H1 (cell line): ENCODE results near the gene GNAQ. TPM values are rescaled to one million over a fixed set of nuclear protein-coding genes. Genes with fewer than 3 reads are reported as not detected.

Experiments used
- CTCF ChIA-PET: fragments of 300-600 bp; sonication (Branson Sonifier 250); formaldehyde crosslinking; loops from one replicate; lab custom pipeline; 2021; ENCODE audit not compliant: partially characterized antibody; lab: Charles Lee
- POLR2A ChIA-PET: fragments of 300-600 bp; sonication (Branson Sonifier 250); formaldehyde crosslinking; loops from one replicate; lab custom pipeline; 2021; ENCODE audit warnings: inconsistent platforms; ENCODE audit not compliant: partially characterized antibody; lab: Charles Lee
- DNase-seq, 2 experiments: peaks; one replicate each; pipeline versions ENCODE4 v3.0.0 to v3.0.0-alpha.2; 2010 to 2022; ENCODE audit warnings: low spot score in 2 of 2, low read depth in 1 of 2, mixed read lengths in 1 of 2
- FAIRE-seq: peaks from 2 replicates; lab custom pipeline; 2011; peaks lifted over from hg19 to GRCh38; lab: Jason Lieb, UNC
- H2AFZ ChIP-seq: 2 replicates; pipeline ENCODE4 v1.8.1; 2012; ENCODE audit warnings: low read length, inconsistent platforms
- H2AK5ac ChIP-seq: 2 replicates; pipeline ENCODE4 v1.6.1; 2013; ENCODE audit warnings: low read depth, low read length
- H2BK120ac ChIP-seq: replicated peaks from 2 replicates; pipeline ENCODE3; 2013; ENCODE audit warnings: low read depth, low read length, inconsistent platforms
- H2BK12ac ChIP-seq: 2 replicates; pipeline ENCODE4 v1.6.1; 2013; ENCODE audit warnings: low read depth, low read length
- H2BK15ac ChIP-seq: 2 replicates; pipeline ENCODE4 v1.6.1; 2013; ENCODE audit warnings: low read length
- H2BK20ac ChIP-seq: 2 replicates; pipeline ENCODE4 v1.6.1; 2013; ENCODE audit warnings: low read length
- H2BK5ac ChIP-seq: 2 replicates; pipeline ENCODE4 v1.6.1; 2013; ENCODE audit warnings: low read depth, low read length
- H3K14ac ChIP-seq: 2 replicates; pipeline ENCODE4 v1.6.1; 2013; ENCODE audit warnings: inconsistent platforms; ENCODE audit not compliant: insufficient read length
- H3K18ac ChIP-seq: 2 replicates; pipeline ENCODE4 v1.6.1; 2013; ENCODE audit warnings: low read length; ENCODE audit errors: extremely low read depth
- H3K23ac ChIP-seq: 2 replicates; pipeline ENCODE4 v1.6.1; 2013; ENCODE audit warnings: inconsistent platforms; ENCODE audit not compliant: insufficient read length
- H3K23me2 ChIP-seq: 2 replicates; pipeline ENCODE4 v1.6.1; 2013; ENCODE audit warnings: low read depth, low read length
- H3K27ac ChIP-seq: 2 replicates; pipeline ENCODE4 v1.6.1; 2011; ENCODE audit warnings: low read depth, low read length, inconsistent platforms
- H3K27me3 ChIP-seq, 4 experiments: replicated peaks in 1 of 4; 1 replicate in 1 of 4; 2 replicates in 3 of 4; pipeline versions ENCODE4 v1.6.1 to v1.8.1; 2011 to 2013; ENCODE audit warnings: low read length in 3 of 4, mild to moderate bottlenecking in 3 of 4, inconsistent platforms in 2 of 4, mixed read lengths in 2 of 4, moderate library complexity in 1 of 4; ENCODE audit not compliant: control insufficient read depth in 3 of 4, insufficient read depth in 3 of 4; ENCODE audit errors: extremely low read depth in 1 of 4
- H3K36me3 ChIP-seq, 4 experiments: 2 replicates each; pipeline versions ENCODE4 v1.6.1 to v1.8.1; 2011 to 2013; ENCODE audit warnings: mild to moderate bottlenecking in 4 of 4, low read length in 3 of 4, moderate library complexity in 2 of 4, control low read depth in 1 of 4, inconsistent platforms in 1 of 4; ENCODE audit not compliant: insufficient read depth in 4 of 4, control insufficient read depth in 2 of 4
- H3K4ac ChIP-seq: replicated peaks from 2 replicates; pipeline ENCODE3; 2013; ENCODE audit warnings: low read length, low read depth, mixed read lengths, inconsistent platforms; ENCODE audit not compliant: insufficient read length
- H3K4me1 ChIP-seq, 4 experiments: replicated peaks in 1 of 4; 1 replicate in 1 of 4; 2 replicates in 3 of 4; pipeline versions ENCODE4 v1.6.1 to v1.8.1; 2011 to 2013; ENCODE audit warnings: low read length in 3 of 4, inconsistent platforms in 2 of 4, mixed read lengths in 1 of 4; ENCODE audit not compliant: insufficient read depth in 4 of 4, control insufficient read depth in 3 of 4
- H3K4me2 ChIP-seq, 2 experiments: 2 replicates each; pipeline versions ENCODE4 v1.6.1 to v1.8.1; 2011 to 2013; ENCODE audit warnings: low read depth in 2 of 2, low read length in 2 of 2, control low read depth in 1 of 2, inconsistent platforms in 1 of 2, mild to moderate bottlenecking in 1 of 2; ENCODE audit not compliant: insufficient read depth in 1 of 2
- H3K4me3 ChIP-seq, 4 experiments: fragments of 200-600, 300-600 bp in 1 of 4; sonication (generic), shearing (Covaris generic), sonication (Bioruptor Twin) in 1 of 4; 2 replicates each; pipeline versions ENCODE4 v1.5.1 to v1.8.1; 2011 to 2016; ENCODE audit warnings: low read length in 4 of 4, low read depth in 3 of 4, control low read depth in 2 of 4, inconsistent platforms in 2 of 4, mild to moderate bottlenecking in 2 of 4, mixed read lengths in 1 of 4, moderate library complexity in 1 of 4; ENCODE audit not compliant: insufficient read depth in 2 of 4; ENCODE audit errors: extremely low read depth in 1 of 4
- H3K56ac ChIP-seq: replicated peaks from 2 replicates; pipeline ENCODE3; 2013; ENCODE audit warnings: low read depth, mild to moderate bottlenecking, mixed read lengths, low read length, inconsistent platforms; ENCODE audit not compliant: insufficient read length
- H3K79me1 ChIP-seq: 2 replicates; pipeline ENCODE4 v1.6.1; 2013; ENCODE audit warnings: low read depth, low read length, control low read depth
- H3K79me2 ChIP-seq, 2 experiments: 2 replicates each; pipeline versions ENCODE4 v1.6.1 to v1.8.1; 2012 to 2013; ENCODE audit warnings: low read length in 2 of 2, mild to moderate bottlenecking in 2 of 2, inconsistent platforms in 1 of 2; ENCODE audit not compliant: insufficient read depth in 2 of 2, control insufficient read depth in 1 of 2
- H3K9ac ChIP-seq, 4 experiments: replicated peaks in 1 of 4; 1 replicate in 1 of 4; 2 replicates in 3 of 4; pipeline versions ENCODE4 v1.6.1 to v1.8.1; 2011 to 2013; ENCODE audit warnings: low read depth in 3 of 4, low read length in 3 of 4, control low read depth in 2 of 4, mild to moderate bottlenecking in 2 of 4, moderate library complexity in 2 of 4, inconsistent platforms in 1 of 4; ENCODE audit errors: extremely low read depth in 1 of 4
- H3K9me3 ChIP-seq, 2 experiments: 2 replicates each; pipeline versions ENCODE4 v1.6.1 to v1.8.1; 2012 to 2013; ENCODE audit warnings: mild to moderate bottlenecking in 2 of 2, moderate library complexity in 2 of 2, control low read depth in 1 of 2, inconsistent platforms in 1 of 2, low read depth in 1 of 2, low read length in 1 of 2, mixed read lengths in 1 of 2; ENCODE audit not compliant: insufficient read depth in 2 of 2
- H4K20me1 ChIP-seq, 2 experiments: replicated peaks in 1 of 2; 2 replicates each; pipeline versions ENCODE3 to v1.8.1; 2011 to 2013; ENCODE audit warnings: inconsistent platforms in 2 of 2, low read length in 2 of 2, mild to moderate bottlenecking in 1 of 2; ENCODE audit not compliant: insufficient read depth in 2 of 2, control insufficient read depth in 1 of 2
- H4K5ac ChIP-seq: 2 replicates; pipeline ENCODE4 v1.6.1; 2013; ENCODE audit warnings: low read length, low read depth, mixed read lengths, inconsistent platforms; ENCODE audit not compliant: insufficient read length
- H4K8ac ChIP-seq: 2 replicates; pipeline ENCODE4 v1.8.0; 2013; ENCODE audit warnings: mild to moderate bottlenecking, moderate library complexity, low read length, inconsistent platforms; ENCODE audit not compliant: insufficient read depth; ENCODE audit errors: extremely low read depth
- H4K91ac ChIP-seq: replicated peaks from 2 replicates; pipeline ENCODE3; 2013; ENCODE audit warnings: low read length, mixed read lengths, inconsistent platforms; ENCODE audit not compliant: insufficient read length
- CEBPB ChIP-seq: IDR thresholded peaks from 2 replicates; pipeline ENCODE4 v1.6.1; 2012; ENCODE audit warnings: low read depth, low read length
- CHD2 ChIP-seq: IDR thresholded peaks from 2 replicates; pipeline ENCODE4 v1.6.1; 2012; ENCODE audit warnings: low read length, improper control_type of control experiment
- RNF2 ChIP-seq: fragments of 200-900, 300-1000 bp; sonication (generic); IDR thresholded peaks from 2 replicates; pipeline ENCODE4 v1.7.1; 2016; ENCODE audit warnings: borderline replicate concordance, low read depth, mild to moderate bottlenecking, antibody characterized with exemption, low read length; ENCODE audit not compliant: poor library complexity, severe bottlenecking; ENCODE audit errors: missing control alignments
- RXRA ChIP-seq: IDR thresholded peaks from 2 replicates; pipeline ENCODE4 v1.6.1; 2011; ENCODE audit warnings: low read depth, mild to moderate bottlenecking, low read length, moderate library complexity; ENCODE audit not compliant: insufficient read depth
- SAP30 ChIP-seq: fragments of 300-600 bp; sonication (generic); IDR thresholded peaks from 2 replicates; pipeline ENCODE4 v1.7.1; 2012; ENCODE audit warnings: low read length, moderate library complexity, mild to moderate bottlenecking, inconsistent platforms; ENCODE audit not compliant: insufficient read depth, insufficient replicate concordance
- SP1 ChIP-seq: IDR thresholded peaks from 2 replicates; pipeline ENCODE4 v1.6.1; 2011; ENCODE audit warnings: low read depth, low read length
- TAF1 ChIP-seq: IDR thresholded peaks from 2 replicates; pipeline ENCODE4 v1.6.1; 2011; ENCODE audit warnings: mild to moderate bottlenecking, low read depth, low read length
- TAF7 ChIP-seq: optimal IDR thresholded peaks from 2 replicates; pipeline ENCODE3; 2011; ENCODE audit warnings: low read depth, mild to moderate bottlenecking, inconsistent platforms, low read length, moderate library complexity, borderline replicate concordance
- TEAD4 ChIP-seq: IDR thresholded peaks from 2 replicates; pipeline ENCODE4 v1.6.1; 2012; ENCODE audit warnings: low read depth, low read length, inconsistent platforms, mixed read lengths
- USF2 ChIP-seq: IDR thresholded peaks from 2 replicates; pipeline ENCODE4 v1.6.1; 2011; ENCODE audit warnings: low read length, improper control_type of control experiment
- ZNF274 ChIP-seq: IDR thresholded peaks from 2 replicates; pipeline ENCODE4 v1.7.0; 2012; ENCODE audit warnings: low read length, borderline replicate concordance; ENCODE audit errors: extremely low read depth
- WGBS, 2 experiments: shearing (Covaris generic) in 1 of 2; methylation state at CpG; one replicate each; pipeline versions ENCODE4 v1.1.6 to v1.1.7; 2013 to 2015; ENCODE audit warnings: low lambda C conversion rate in 2 of 2, mixed read lengths in 2 of 2, inconsistent platforms in 1 of 2, low coverage in 1 of 2, missing lambda C conversion rate in 1 of 2; ENCODE audit not compliant: insufficient replicate concordance in 2 of 2, insufficient coverage in 1 of 2, insufficient read length in 1 of 2; ENCODE audit errors: extremely low coverage in 1 of 2, missing lambda C conversion rate in 1 of 2; 5-methylcytosine and 5-hydroxymethylcytosine counted together
- polyA plus RNA-seq, 7 experiments: library from polyadenylated mRNA; depleted of rRNA in 3 of 7; stranded (reverse) in 5 of 7; unstranded in 2 of 7; fragments of >200 nt in 5 of 7; fragments of 200-250 nt in 2 of 7; gene quantifications; 1 replicate in 5 of 7; 2 replicates in 1 of 7; 4 replicates in 1 of 7; pipeline versions ENCODE4 v1.2.1 to v1.2.3, GENCODE V29; 2011 to 2013; ENCODE audit warnings: missing spikeins in 2 of 7, mixed read lengths in 2 of 7
- total RNA-seq: library from RNA; stranded (reverse); fragmentation: NEBNext Ultra II Directional; extraction: Animal tissue kit (Norgen Biotek cat#: 25700); gene quantifications from 2 replicates; pipeline ENCODE4 v1.2.1, GENCODE V29; 2021

Gene GNAQ
- total and polyA plus RNA-seq, 2 of the 8 experiments (the other 6 are each of a cell fraction or from before 2014, with no cell fraction given): 22.8 to 63.8 TPM

DNA sequence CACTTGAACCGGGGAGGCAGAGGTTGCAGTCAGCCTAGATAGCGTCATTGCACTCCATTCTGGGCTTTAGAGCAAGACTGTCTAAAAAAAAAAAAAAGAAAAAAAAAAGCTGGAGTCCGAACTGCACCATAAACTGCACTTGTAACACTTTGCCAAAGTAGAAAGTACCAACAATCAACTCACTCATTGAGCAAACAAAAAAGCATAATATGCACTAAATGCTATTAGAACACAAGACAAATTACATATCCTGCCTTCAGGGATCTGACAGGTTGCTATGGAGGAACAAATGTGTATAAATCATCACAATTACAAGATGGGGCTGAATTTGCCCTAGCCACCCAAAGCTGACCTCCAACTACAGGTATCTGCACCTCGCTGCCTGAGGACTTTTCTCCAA lies 27.9 kb downstream of the GNAQ start:
- H3K4me3 ChIP-seq: no peak overlapping the region
- H3K9me3 ChIP-seq: no peaks in the 10 kb centered on the region
- H3K23me2 ChIP-seq: no peaks in the 10 kb centered on the region
- CTCF ChIA-PET: interaction anchor here (0.6 to 4.1 kb wide), 11 partner anchors 8 to 107 kb away, joined by 3 to 22 read pairs (median 5); no protein-coding TSS in a partner anchor
- POLR2A ChIA-PET: no interaction called here
- no peak overlapping the region for H2BK20ac ChIP-seq
- H2BK5ac ChIP-seq: no peak overlapping the region
- H3K4me1 ChIP-seq: no peaks in the 10 kb centered on the region
- H3K27me3 ChIP-seq: no peaks in the 10 kb centered on the region
- no peak overlapping the region for H3K27ac ChIP-seq
- H3K4ac ChIP-seq: no peak overlapping the region
- H4K8ac ChIP-seq: no peak overlapping the region
- H3K79me1 ChIP-seq: peaks cover 3% of the 10 kb centered on the region; the same call in 1 of the 2 replicates
- H3K18ac ChIP-seq: no peak overlapping the region
- no peak overlapping the region for H2AFZ ChIP-seq
- WGBS, 2 experiments: 93% methylated on average over 4 of the region's 4 CpGs; no CpG with 5 or more reads in 1 of the 2 experiments
- peaks cover 6 to 93% of the 10 kb centered on the region in 2 experiments; a peak in 3 of 4 replicates for H3K79me2 ChIP-seq
- no peak overlapping the region for H4K5ac ChIP-seq
- no peak overlapping the region for H3K14ac ChIP-seq
- H4K20me1 ChIP-seq: peaks cover 5 to 6% of the 10 kb centered on the region in 2 experiments
- DNase-seq (no peak), FAIRE-seq (no peak)
- H2AK5ac ChIP-seq: no peak overlapping the region
- H4K91ac ChIP-seq: no peak overlapping the region
- H3K4me2 ChIP-seq: no peak overlapping the region
- no peak overlapping the region for H3K56ac ChIP-seq
- no peak overlapping the region for H2BK12ac ChIP-seq
- H3K9ac ChIP-seq: no peak overlapping the region
- no peak overlapping the region for H3K23ac ChIP-seq
- H3K36me3 ChIP-seq: no peaks in the 10 kb centered on the region
- H2BK120ac ChIP-seq: no peak overlapping the region
- no peak overlapping the region for H2BK15ac ChIP-seq
- TF ChIP-seq ZNF274 (no peak), TEAD4 (no peak), RNF2 (no peak), SAP30 (no peak), RXRA (no peak), CHD2 (no peak), USF2 (no peak), TAF7 (no peak), TAF1 (no peak), SP1 (no peak), CEBPB (no peak)
